ENCODE results near the gene KCNH2.
A peak's percentile ranks its signal among the peaks of the same experiment; 100 is the strongest.
"Not testable (repeated sequence)": the region's sequence is repeated elsewhere in the genome, so short reads cannot be mapped to it uniquely, and the experiment has no call there.

The KCNH2 gene, protein sequence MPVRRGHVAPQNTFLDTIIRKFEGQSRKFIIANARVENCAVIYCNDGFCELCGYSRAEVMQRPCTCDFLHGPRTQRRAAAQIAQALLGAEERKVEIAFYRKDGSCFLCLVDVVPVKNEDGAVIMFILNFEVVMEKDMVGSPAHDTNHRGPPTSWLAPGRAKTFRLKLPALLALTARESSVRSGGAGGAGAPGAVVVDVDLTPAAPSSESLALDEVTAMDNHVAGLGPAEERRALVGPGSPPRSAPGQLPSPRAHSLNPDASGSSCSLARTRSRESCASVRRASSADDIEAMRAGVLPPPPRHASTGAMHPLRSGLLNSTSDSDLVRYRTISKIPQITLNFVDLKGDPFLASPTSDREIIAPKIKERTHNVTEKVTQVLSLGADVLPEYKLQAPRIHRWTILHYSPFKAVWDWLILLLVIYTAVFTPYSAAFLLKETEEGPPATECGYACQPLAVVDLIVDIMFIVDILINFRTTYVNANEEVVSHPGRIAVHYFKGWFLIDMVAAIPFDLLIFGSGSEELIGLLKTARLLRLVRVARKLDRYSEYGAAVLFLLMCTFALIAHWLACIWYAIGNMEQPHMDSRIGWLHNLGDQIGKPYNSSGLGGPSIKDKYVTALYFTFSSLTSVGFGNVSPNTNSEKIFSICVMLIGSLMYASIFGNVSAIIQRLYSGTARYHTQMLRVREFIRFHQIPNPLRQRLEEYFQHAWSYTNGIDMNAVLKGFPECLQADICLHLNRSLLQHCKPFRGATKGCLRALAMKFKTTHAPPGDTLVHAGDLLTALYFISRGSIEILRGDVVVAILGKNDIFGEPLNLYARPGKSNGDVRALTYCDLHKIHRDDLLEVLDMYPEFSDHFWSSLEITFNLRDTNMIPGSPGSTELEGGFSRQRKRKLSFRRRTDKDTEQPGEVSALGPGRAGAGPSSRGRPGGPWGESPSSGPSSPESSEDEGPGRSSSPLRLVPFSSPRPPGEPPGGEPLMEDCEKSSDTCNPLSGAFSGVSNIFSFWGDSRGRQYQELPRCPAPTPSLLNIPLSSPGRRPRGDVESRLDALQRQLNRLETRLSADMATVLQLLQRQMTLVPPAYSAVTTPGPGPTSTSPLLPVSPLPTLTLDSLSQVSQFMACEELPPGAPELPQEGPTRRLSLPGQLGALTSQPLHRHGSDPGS

DNA sequence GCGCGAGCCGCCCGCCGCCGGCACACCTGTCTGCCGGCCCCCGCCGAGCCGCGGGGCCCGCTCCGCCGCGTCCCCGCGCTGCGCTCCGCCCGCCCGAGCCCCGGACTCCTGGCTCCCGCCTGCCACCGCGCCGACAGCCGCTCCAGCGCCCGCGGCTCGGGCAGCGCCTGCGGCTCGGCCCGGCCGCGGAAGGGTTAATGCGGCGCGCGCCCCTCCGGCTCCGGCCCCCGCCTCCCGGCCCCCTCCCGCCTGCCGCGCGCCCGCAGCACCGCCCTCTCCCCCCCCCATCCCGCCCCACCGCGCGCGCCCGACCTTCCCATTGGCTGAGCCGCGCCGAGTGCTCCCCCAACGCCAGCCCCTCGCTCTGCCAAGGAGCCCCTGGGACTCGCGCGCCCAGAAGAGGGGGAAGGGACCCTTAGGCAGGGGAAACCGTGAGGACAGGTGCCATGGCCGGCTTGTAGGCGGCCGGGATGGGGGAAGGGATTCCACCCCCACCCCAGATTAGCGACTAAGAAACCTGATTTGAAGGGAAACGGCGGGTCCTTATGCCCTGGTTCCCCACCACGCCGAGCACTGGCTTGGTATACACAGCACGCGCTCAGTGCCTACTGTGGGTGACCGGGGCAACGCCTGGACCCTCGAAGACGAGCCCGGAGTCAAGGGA, at the start of gene KCNH2:
Gene KCNH2 (minus strand): TSS at position 196 of the 664 bp plus-strand sequence. CDS start 408 bp downstream, outside the sequence.
- DNase-seq (ENCODE audit: low read depth in 3 of 3), result no peak

DNA sequence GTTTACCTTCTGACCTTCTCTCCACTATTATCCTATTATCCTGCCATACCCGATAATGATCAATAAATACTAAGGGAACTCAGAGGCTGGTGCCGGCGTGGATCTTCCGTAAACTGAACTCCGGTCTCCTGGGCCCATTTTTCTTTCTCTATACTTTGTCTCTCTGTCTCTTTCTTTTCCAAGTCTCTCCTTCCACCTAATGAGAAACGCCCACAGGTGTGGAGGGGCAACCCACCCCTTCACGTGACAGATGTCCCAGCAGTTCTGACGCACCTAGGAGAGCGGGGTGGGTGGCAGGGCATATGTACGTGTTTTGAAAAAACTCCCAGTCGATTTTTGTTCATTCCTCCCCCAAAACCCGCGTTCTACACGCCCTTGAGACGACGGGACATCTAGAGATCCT, 49.6 kb upstream of the KCNH2 start:
- not testable (repeated sequence) for DNase-seq (ENCODE audit: low read depth in 3 of 3)

DNA sequence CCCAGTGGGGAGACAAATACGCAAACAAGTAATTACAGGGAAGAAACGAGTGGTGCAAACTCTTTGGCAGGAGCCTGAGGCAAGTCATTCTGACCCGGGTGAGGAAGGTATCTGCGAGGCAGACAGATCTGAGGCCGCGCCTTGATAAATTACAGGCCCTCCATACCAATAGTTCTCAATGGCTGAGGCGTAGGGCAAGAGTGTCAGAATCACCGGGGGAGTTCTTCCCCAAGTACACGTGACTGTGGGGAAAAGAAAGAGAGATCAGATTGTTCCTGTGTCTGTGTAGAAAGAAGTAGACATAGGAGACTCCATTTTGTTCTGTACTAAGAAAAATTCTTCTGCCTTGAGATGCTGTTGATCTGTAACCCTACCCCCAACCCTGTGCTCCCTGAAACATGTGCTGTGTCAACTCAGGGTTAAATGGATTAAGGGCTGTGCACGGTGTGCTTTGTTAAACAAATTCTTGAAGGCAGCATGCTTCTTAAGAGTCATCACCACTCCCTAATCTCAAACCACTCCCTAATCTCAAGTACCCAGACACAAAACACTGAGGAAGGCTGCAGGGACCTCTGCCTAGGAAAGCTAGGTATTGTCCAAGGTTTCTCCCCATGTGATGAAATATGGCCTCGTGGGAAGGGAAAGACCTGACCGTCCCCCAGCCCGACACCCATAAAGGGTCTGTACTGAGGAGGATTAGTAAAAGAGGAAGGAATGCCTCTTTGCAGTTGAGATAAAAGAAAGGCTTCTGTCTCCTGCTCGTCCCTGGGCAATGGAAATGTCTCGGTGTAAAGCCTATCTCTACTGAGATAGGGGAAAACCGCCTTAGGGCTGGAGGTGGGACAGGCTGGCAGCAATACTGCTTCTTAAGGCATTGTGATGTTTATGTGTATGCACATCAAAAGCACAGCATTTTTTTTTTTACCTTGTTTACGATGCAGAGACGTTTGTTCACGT, 48.9 kb upstream of the KCNH2 start:
- not testable (repeated sequence) for DNase-seq (ENCODE audit: low read depth in 3 of 3)

DNA sequence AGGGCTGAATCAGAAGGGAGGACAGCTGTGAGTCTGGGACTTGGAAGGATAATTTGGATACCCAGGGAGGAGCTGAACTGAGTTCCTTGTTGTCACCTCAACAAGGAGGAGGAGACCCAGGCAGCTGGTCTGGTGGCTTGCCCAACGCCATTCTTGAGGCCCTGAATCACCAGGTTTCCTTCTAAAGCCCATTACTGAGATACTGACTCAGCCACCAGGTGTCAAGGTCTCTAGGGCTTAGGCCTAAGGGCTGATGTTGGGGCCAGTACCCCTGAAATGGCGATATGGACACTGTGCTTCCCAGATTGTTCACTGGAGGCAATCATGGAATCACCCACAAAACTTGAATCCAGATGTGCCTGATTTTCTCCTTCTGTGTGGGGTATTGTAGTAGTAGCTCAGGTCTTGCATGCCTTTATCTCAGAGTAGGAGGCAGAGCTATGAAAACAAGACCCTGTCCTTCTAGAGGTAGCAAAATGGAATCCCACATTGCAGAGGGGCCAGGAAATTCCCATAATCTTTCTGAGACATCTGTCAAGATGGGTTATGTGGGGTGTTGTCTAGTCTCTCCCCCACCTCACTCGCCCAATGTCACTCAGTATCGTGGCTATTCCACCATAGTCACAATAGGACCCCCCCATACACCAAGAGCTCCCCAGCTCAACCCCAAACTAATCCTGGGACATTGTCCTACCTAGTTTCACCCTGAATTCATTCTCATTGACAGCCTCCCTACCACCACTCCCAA, 48.0 kb upstream of the KCNH2 start:
- no peak for DNase-seq (ENCODE audit: low read depth in 3 of 3)

DNA sequence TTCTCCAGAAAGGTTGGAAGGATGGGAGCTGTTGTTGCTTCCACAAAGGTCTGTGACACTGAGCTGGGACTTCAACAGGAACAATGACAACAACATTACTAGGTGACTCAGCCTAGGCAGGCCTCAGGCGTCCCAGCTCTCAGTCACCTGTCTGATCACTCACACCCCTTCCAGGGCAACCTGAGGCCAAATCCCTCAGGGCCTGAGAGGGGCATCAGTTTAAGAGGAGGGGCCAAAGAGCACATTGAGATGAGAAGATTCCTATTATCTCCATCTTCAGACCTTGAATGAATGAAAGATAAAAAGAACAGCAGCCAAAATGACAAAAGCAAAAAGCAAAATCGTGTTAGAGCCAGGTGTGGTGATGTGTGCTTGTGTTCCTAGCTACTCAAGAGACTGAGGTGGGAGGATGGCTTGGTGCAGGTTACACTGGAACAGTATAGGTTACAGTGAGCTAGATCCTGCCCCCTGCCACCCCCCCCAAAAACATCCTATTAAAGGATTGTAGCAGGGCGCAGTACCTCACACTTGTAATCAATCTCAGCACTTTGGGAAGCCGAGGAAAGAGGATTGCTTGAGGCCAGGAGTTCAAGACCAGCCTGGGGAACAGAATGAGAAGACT, 46.4 kb upstream of the KCNH2 start, which contains the start of gene ATG9B:
Gene ATG9B (minus strand): TSS at position 60 of the 622 bp plus-strand sequence. CDS start 71 bp downstream, outside the sequence.
- DNase-seq (ENCODE audit: low read depth in 3 of 3), result no peak

DNA sequence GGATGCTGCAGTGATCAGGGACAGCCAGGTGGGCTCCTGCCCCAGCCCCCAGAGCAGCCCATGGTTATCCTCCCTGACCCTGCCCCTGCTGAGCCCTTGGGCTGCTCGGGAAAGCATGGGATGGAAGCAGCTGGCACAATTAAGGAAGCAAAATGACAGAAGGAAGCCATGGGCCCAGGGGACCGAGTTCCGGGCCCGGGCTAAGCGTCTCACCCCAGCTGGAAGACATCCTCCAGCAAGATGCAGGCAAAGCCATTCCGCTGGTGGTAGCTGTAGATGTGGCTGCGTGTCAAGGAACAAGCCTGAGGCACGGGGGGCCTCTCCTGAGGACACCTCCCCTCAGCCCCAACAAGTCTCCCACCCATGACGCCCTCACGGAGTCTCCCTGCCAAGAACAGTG, 45.1 kb upstream of the KCNH2 start:
- DNase-seq (ENCODE audit: low read depth in 3 of 3), result no peak

DNA sequence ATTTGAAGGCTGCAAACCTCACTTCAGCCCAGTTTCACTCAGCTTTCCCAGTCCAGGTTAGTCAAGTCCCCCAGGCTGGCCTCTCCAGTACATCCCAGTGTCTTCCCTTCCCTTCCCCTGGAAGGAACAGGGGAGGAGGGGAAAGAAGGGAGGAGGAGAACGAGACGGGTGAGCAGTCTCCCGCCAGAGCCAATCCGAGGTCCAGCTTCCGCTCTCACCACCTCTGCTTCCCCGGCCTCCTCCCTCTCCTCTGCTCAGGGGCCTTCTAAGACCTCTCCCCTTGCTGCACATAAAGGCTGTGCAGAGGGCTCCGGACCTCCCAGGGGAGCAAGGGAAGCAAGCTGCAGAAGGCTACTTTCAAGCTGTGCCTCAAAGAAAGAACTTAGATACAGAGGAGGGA, 42.1 kb upstream of the KCNH2 start:
- no peak for DNase-seq (ENCODE audit: low read depth in 3 of 3)

DNA sequence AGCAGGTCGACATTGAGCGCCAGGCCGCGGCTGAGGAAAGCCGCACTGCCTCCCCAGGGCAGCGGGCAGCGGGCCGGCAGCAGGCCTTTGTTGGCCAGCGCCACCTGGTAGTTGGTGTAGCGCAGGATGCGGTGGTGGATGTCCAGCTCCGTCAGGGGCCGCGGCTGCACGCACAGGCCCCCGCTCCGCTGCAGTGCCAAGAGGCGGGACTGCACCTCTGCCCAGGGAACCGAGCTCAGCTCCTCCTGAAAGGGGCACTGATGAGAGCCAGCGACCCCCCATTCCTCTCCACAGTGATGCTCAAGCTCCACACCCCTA, 41.0 kb upstream of the KCNH2 start:
- no peak for DNase-seq (ENCODE audit: low read depth in 3 of 3)

DNA sequence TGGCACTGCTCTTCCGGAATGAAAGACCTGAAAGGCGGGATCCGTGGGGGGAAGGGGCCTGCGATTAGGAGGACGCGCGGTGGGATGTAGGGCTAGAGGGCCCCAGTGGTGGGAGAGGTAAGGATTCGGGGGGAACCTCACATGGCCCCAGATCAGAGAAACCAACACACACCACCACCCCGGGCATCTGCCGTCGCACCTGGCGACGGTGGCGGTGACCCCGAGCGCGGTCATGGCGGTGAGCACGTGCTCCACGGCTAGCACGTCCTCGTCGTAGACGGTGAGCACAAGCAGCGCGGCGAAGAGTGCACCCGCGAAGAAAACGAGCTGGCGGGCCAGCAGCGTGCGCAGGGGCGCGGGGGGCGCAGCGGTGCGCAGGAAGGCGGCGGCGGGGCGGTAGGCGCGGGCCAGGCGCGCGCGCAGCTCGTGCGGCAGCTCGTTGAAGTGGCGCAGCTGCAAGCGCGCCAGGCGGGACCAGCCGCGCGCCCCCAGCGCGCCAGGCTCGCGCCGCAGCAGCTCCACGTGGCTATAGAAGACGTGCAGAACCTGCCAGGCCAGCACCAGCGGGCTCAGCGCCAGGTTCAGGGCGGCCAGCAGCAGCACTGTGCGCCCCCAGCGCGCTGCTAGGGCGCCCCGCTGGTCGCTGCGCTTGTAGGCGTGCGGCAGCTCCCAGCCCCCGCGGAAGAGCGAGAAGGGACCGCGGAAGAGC, 40.5 kb upstream of the KCNH2 start:
- peak in 1 of 3 experiments; percentile 36 for DNase-seq (ENCODE audit: low read depth in 3 of 3)

DNA sequence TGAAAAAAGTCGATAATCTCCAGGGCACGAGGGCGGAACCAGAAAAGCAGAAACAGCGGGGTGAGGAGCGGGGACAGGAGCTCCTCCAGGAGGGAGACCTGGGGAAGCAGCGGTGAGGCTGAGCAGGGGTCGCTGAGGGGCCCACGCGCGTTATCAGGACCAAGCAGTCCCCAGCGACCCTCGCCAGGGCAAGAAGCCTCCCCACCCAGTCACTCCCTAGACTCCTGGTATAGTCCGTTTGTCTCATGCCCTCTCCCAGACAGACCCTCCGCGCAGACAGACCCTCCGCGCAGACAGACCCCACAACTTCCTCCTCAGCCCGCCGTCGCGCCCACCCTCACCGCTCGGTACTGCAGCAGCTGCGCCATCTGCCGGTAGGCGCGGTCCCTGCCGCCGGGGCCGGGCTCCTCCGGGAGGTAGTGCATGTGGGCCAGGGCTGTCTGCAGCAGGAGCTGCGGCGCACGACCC, 39.9 kb upstream of the KCNH2 start:
- DNase-seq (ENCODE audit: low read depth in 3 of 3), result peak; percentile 59 to 84 (median 64)

DNA sequence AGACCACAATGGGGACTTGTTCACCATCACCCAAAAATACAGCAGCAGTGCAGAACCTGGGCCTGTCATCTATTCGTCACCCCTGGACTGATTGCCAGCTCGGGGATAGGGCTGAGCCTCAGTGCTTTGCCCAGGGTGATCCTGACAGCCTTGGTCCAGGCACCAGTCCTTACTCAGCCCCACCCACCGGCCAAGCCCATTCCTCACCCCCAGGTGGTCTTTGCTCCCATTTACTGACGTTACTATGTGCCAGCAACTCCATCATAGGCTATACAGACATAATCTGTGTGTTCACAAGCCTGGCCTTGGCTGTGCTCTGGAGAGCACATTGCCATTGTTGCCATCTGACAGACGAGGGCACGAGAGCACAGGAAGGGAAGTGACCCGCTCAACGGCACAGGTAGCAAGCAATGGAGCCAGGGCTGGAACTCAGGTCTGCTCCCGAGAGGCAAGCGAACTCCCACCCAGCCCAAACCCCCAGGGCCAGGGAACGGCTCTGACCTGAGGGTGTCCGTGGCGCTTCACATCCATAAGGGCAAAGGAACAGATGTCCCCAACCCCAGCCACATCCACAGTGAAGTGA, 39.3 kb upstream of the KCNH2 start:
- no peak for DNase-seq (ENCODE audit: low read depth in 3 of 3)

DNA sequence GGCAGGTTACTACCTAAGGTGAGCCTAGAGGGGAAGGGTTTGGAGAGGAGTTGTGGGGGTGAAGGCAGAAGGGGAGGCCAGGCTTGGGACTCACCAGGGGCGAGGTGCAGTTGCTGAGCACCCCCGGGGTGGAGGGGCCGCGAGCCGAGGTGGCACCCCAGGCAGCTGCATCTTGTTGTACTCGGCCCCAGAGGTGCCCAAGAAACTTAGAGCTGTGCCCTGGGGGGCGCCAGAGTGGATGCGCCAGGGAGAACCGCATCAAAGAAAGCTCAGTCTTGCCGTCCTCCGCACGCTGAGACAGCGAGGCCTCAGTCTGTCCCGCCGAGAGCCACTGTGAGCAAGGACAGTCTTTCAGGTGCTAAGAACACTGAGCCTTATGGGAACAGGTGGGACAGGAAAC, 38.8 kb upstream of the KCNH2 start:
- DNase-seq (ENCODE audit: low read depth in 3 of 3), result no peak

DNA sequence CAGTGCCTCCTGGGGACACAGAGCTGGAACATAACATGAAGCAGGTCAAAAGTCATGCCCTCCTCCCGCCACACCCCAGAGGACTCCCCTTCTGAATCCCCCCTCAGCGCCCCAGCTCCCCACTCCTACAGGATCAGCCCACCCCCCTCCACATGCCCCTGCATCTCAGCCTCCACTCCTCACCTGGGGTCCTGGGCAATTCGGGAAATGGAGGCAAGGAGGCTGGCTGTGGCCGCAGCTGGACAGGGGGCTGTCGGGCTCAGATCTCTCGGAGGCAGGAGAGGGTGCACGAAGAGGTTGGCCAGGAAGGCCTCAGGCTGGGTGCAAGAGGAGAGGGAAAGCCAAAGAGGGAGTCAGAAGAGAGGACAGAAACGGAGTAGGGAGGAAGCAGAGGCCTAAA, 38.4 kb upstream of the KCNH2 start:
- DNase-seq (ENCODE audit: low read depth in 3 of 3), result no peak

DNA sequence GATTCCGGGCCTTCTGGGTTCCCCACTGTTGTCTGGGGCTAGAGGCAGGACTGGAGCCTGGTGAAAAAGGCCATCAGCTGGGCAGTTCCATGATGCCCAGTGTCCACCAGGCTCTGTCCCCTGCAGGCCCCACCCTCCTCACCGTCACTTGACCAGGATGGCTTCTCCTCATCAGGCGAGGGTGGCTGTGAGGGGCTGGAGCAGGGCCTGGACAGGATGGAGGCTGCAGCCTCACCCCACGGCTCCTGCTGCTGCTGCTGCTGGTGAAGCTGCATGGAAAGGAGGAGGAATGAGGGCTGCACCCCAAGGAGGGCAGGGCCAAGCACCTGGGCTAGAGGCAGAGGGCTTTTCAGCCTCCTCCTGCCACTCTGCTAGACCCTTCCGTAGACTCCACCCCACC, 37.8 kb upstream of the KCNH2 start:
- DNase-seq (ENCODE audit: low read depth in 3 of 3), result no peak

DNA sequence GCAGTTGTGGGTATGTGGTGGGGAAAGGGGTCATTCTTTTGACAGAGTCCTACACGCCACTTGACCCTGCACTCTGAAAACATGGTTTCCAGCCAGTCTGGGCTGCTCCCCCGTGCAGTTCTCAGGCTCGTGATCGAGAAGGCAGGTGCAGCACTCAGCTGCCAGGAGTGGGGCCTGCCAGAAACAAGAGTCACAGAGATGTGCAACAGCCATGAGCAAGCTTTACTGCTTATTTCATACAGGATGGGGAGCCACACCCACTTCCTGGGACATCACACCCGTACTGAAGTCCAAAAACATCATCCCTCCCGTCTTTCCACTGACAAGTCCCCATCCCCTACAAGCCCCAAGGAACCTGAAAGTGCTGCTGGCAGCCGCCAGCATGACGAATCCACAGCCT, 36.8 kb upstream of the KCNH2 start:
- DNase-seq (ENCODE audit: low read depth in 3 of 3), result no peak

DNA sequence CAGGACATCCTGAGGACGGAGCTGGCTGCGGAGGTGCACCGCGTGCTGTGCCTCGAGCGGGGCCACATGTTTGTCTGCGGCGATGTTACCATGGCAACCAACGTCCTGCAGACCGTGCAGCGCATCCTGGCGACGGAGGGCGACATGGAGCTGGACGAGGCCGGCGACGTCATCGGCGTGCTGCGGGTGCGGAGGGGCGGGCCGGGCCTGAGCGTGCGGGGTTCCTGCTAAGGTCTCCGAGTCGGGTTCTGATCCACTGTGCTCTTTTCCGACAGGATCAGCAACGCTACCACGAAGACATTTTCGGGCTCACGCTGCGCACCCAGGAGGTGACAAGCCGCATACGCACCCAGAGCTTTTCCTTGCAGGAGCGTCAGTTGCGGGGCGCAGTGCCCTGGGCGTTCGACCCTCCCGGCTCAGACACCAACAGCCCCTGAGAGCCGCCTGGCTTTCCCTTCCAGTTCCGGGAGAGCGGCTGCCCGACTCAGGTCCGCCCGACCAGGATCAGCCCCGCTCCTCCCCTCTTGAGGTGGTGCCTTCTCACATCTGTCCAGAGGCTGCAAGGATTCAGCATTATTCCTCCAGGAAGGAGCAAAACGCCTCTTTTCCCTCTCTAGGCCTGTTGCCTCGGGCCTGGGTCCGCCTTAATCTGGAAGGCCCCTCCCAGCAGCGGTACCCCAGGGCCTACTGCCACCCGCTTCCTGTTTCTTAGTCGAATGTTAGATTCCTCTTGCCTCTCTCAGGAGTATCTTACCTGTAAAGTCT, 35.8 kb upstream of the KCNH2 start:
- peak; percentile 65 to 84 (median 72) for DNase-seq (ENCODE audit: low read depth in 3 of 3)

DNA sequence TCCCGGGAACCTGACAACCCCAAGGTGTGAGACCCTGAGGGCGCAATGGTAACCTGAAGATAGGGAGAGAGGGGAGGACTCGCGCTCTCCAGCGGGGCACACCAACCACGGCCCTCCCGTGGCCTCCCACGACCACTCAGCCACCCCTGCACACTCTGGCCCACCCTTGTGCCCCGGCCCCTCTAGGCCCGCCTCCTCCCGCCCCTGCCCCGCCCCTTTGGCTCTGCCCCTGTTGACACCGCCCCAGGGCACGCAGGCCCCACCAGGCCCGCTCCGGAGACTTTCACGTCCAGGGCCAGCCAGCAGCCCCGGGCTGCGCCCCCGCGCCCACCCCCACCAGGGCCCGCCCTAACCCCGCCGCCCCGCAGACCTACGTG, 35.2 kb upstream of the KCNH2 start:
- DNase-seq (ENCODE audit: low read depth in 3 of 3), result no peak

Measured in stimulated activated CD4-positive, alpha-beta T cell treated with anti-CD3 and anti-CD28 coated beads, TNF-alpha, amount 100 ng/mL, for 24 hours (primary cell).